Measurements from ENCODE around the gene CLTC. TPM values are rescaled to one million over a fixed set of nuclear protein-coding genes. Genes with fewer than 3 reads are reported as not detected.

Gene CLTC
- total RNA-seq, 1 experiment from 2014 or later, result 254 TPM

DNA sequence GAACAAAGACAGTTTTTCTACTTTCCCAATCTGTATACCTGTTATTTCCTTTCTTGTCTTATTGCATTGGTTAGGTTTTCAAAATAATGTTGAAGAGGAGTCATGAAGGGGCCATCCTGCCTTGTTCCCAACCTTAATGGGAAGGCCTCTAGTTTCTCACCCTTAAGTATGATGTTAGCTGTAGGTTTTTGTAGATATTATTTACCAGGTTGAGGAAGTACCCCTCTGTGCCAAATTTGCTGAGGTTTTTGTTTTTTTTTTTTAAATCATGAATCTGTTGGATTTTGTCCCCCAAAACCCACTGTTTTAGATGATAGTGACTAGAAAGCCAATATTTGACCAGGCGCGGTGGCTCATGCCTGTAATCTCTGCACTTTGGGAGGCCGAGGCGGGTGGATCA is 124.1 kb downstream of the CLTC start:
- no peaks in the 10 kb centered on the region for H3K79me1 ChIP-seq (ENCODE audit: insufficient read depth, low read depth, low read length, poor library complexity, severe bottlenecking)
- no peak overlapping the region for H2BK12ac ChIP-seq (ENCODE audit: insufficient read length, low read depth, low read length)
- H3K4ac ChIP-seq (ENCODE audit: low read depth, low read length), result no peak overlapping the region
- H3K23ac ChIP-seq (ENCODE audit: insufficient read length, low read depth, low read length), result no peak overlapping the region
- H3K56ac ChIP-seq (ENCODE audit: insufficient read length, low read depth, low read length), result no peak overlapping the region
- DNase-seq, result no peak
- no peak overlapping the region for H2AK5ac ChIP-seq (ENCODE audit: insufficient read length, low read length)
- no peak overlapping the region for H2BK5ac ChIP-seq (ENCODE audit: insufficient read length, low read length)
- TF ChIP-seq, protein P1, sequence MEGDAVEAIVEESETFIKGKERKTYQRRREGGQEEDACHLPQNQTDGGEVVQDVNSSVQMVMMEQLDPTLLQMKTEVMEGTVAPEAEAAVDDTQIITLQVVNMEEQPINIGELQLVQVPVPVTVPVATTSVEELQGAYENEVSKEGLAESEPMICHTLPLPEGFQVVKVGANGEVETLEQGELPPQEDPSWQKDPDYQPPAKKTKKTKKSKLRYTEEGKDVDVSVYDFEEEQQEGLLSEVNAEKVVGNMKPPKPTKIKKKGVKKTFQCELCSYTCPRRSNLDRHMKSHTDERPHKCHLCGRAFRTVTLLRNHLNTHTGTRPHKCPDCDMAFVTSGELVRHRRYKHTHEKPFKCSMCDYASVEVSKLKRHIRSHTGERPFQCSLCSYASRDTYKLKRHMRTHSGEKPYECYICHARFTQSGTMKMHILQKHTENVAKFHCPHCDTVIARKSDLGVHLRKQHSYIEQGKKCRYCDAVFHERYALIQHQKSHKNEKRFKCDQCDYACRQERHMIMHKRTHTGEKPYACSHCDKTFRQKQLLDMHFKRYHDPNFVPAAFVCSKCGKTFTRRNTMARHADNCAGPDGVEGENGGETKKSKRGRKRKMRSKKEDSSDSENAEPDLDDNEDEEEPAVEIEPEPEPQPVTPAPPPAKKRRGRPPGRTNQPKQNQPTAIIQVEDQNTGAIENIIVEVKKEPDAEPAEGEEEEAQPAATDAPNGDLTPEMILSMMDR (conservative IDR thresholded peaks at IDR 0.05), result no peak
- no peak overlapping the region for H3K9ac ChIP-seq (ENCODE audit: extremely low read depth, insufficient read length, low read length)
- Mint-ChIP-seq H3K9me3 (peaks cover 12 to 13% of the 10 kb centered on the region in 2 experiments; a peak in 4 of 5 replicates), H3K4me1 (no peaks in the 10 kb centered on the region), H3K27ac (no peak overlapping the region), H3K36me3 (ENCODE audit: insufficient read depth in 1 of 3, low read depth in 3 of 3) (peaks cover 19 to 28% (median 27%) of the 10 kb centered on the region in 3 experiments), H3K27me3 (ENCODE audit: low read depth) (no peaks in the 10 kb centered on the region), H3K4me3 (no peak overlapping the region)
- H2BK20ac ChIP-seq (ENCODE audit: low read depth, low read length, poor library complexity, severe bottlenecking), result no peak overlapping the region
- no peaks in the 10 kb centered on the region for H4K20me1 ChIP-seq (ENCODE audit: control insufficient read depth, insufficient read depth, insufficient read length)
- no peak overlapping the region for H3K4me2 ChIP-seq (ENCODE audit: insufficient read depth, insufficient read length, low read length)
- no peak overlapping the region for H2AFZ ChIP-seq (ENCODE audit: low read length)
- H4K91ac ChIP-seq (ENCODE audit: insufficient read length, low read depth, low read length), result no peak overlapping the region
- H3K79me2 ChIP-seq (ENCODE audit: insufficient read depth, low read length), result no peaks in the 10 kb centered on the region
- H3T11ph ChIP-seq (ENCODE audit: low read length), result no peak overlapping the region
- no peak overlapping the region for H3K18ac ChIP-seq (ENCODE audit: insufficient read length, low read depth, low read length)
- WGBS (ENCODE audit: extremely low coverage, insufficient read length, low lambda C conversion rate), result no CpG with 5 or more reads among the region's 4 CpGs
- H2BK120ac ChIP-seq (ENCODE audit: low read depth, low read length, poor library complexity, severe bottlenecking), result no peak overlapping the region
- H4K5ac ChIP-seq (ENCODE audit: insufficient read length, low read depth, low read length), result no peak overlapping the region
- no peaks in the 10 kb centered on the region for H3K4me1 ChIP-seq (ENCODE audit: insufficient read depth, low read length)
- H3K14ac ChIP-seq (ENCODE audit: insufficient read depth, low read length), result no peak overlapping the region
- H4K8ac ChIP-seq (replicated peaks; ENCODE audit: insufficient read length, low read depth, low read length), result no peak overlapping the region
- no peak overlapping the region for H2BK15ac ChIP-seq (ENCODE audit: low read depth, low read length)
- no peaks in the 10 kb centered on the region for H3K23me2 ChIP-seq (ENCODE audit: insufficient read length, low read depth, low read length, poor library complexity, severe bottlenecking)
- no peak overlapping the region for H3K27ac ChIP-seq (ENCODE audit: insufficient read length, low read depth, low read length)
- H3K9me3 ChIP-seq (ENCODE audit: control insufficient read depth, low read depth, low read length), result no peaks in the 10 kb centered on the region
- H3K27me3 ChIP-seq (ENCODE audit: insufficient read depth, low read length), result no peaks in the 10 kb centered on the region

Data from H9 (cell line).